Endothelial cell of umbilical vein (primary cell): ENCODE measurements around the gene LRRC42.

ENCODE experiments used
- CTCF ChIP-seq, 2 donors: IDR thresholded peaks; 1 replicate in 1 of 2; 2 replicates in 1 of 2; pipeline ENCODE4 v1.5.1; 2011; ENCODE audit warnings: low read length in 2 of 2, mild to moderate bottlenecking in 2 of 2, moderate library complexity in 2 of 2, control low read depth in 1 of 2, inconsistent platforms in 1 of 2, low read depth in 1 of 2; ENCODE audit not compliant: insufficient read depth in 1 of 2; ENCODE audit errors: extremely low read depth in 1 of 2
- EZH2 ChIP-seq: IDR thresholded peaks from 2 replicates; pipeline ENCODE4 v1.6.1; 2012; ENCODE audit warnings: borderline replicate concordance, low read depth, mild to moderate bottlenecking, moderate library complexity, low read length, inconsistent platforms; ENCODE audit not compliant: severe bottlenecking
- FOS ChIP-seq: IDR thresholded peaks from 2 replicates; pipeline ENCODE4 v1.6.1; 2011; ENCODE audit warnings: mild to moderate bottlenecking, low read length, moderate library complexity, borderline replicate concordance; ENCODE audit not compliant: insufficient read depth
- GATA2 ChIP-seq: IDR thresholded peaks from 2 replicates; pipeline ENCODE4 v1.7.0; 2011; ENCODE audit warnings: low read depth, mild to moderate bottlenecking, moderate library complexity, mixed read lengths, low read length; ENCODE audit not compliant: insufficient read length, insufficient read depth
- JUN ChIP-seq: IDR thresholded peaks from 2 replicates; pipeline ENCODE4 v1.6.1; 2011; ENCODE audit warnings: borderline replicate concordance, low read depth; ENCODE audit not compliant: insufficient read length, insufficient read depth
- MAX ChIP-seq: IDR thresholded peaks from 2 replicates; pipeline ENCODE4 v1.6.1; 2011; ENCODE audit not compliant: insufficient read depth, insufficient read length
- POLR2A ChIP-seq: IDR thresholded peaks from 2 replicates; pipeline ENCODE4 v1.6.1; 2012; ENCODE audit warnings: low read depth, mild to moderate bottlenecking, control low read depth, low read length
- POLR2AphosphoS5 ChIP-seq: IDR thresholded peaks from 2 replicates; pipeline ENCODE4 v1.6.1; 2012; ENCODE audit warnings: low read depth, mild to moderate bottlenecking, control low read depth, low read length, moderate library complexity; ENCODE audit not compliant: insufficient read depth

GRCh38 chr1:54002544-54003248 is 56.5 kb downstream of the LRRC42 start:
- TF ChIP-seq POLR2A = no peak
- no peak for TF ChIP-seq CTCF (IDR thresholded peaks at IDR 0.05; ENCODE audit: extremely low read depth in 1 of 2, insufficient read depth in 1 of 2, low read depth in 1 of 2, low read length in 2 of 2)
- no peak for TF ChIP-seq EZH2
- no peak for TF ChIP-seq MAX
- TF ChIP-seq POLR2AphosphoS5 = no peak
- TF ChIP-seq JUN = no peak
- no peak for TF ChIP-seq FOS
- TF ChIP-seq GATA2 = no peak
